PFSK-1 (cell line): ENCODE data around the gene C9orf50.

Experiments
- FOXP2 ChIP-seq: optimal IDR thresholded peaks from 2 replicates; pipeline ENCODE3; 2011; ENCODE audit warnings: borderline replicate concordance, control low read depth, inconsistent platforms; ENCODE audit not compliant: insufficient read depth; ENCODE audit errors: extremely low read length, extremely low read depth
- POLR2AphosphoS5 ChIP-seq: IDR thresholded peaks from 2 replicates; pipeline ENCODE4 v1.6.1; 2012; ENCODE audit warnings: low read depth, mild to moderate bottlenecking, control low read depth, low read length, moderate library complexity
- REST ChIP-seq, 2 experiments: IDR thresholded peaks; 2 replicates each; pipeline versions ENCODE4 v1.6.1 to v1.8.0; 2011 to 2012; ENCODE audit warnings: low read depth in 2 of 2, low read length in 2 of 2, control low read depth in 1 of 2, inconsistent platforms in 1 of 2, mild to moderate bottlenecking in 1 of 2, moderate library complexity in 1 of 2; ENCODE audit not compliant: insufficient read depth in 1 of 2
- SIN3A ChIP-seq: IDR thresholded peaks from 2 replicates; pipeline ENCODE4 v1.6.1; 2012; ENCODE audit warnings: mild to moderate bottlenecking, low read length, moderate library complexity, borderline replicate concordance; ENCODE audit not compliant: insufficient read depth
- TAF1 ChIP-seq: IDR thresholded peaks from 2 replicates; pipeline ENCODE4 v1.6.1; 2012; ENCODE audit warnings: low read length, control low read depth, borderline replicate concordance; ENCODE audit not compliant: insufficient read depth

The C9orf50 gene

GRCh38 chr9:129610473-129611306 lies 10.2 kb downstream of the C9orf50 start:
- TF ChIP-seq FOXP2 (no peak), POLR2AphosphoS5 (no peak), SIN3A (no peak), REST (IDR thresholded peaks at IDR 0.05; ENCODE audit: insufficient read depth in 1 of 2, low read depth in 2 of 2, low read length in 2 of 2) (no peak), TAF1 (no peak)

- TF ChIP-seq FOXP2 (no peak), POLR2AphosphoS5 (no peak)
These were observed 10.8 kb downstream of the C9orf50 start for GRCh38 chr9:129610213-129610472.

- TF ChIP-seq FOXP2 (no peak), SIN3A (no peak), REST (IDR thresholded peaks at IDR 0.05; ENCODE audit: insufficient read depth in 1 of 2, low read depth in 2 of 2, low read length in 2 of 2) (no peak), TAF1 (no peak), POLR2AphosphoS5 (no peak)
These were observed 11.3 kb downstream of the C9orf50 start for GRCh38 chr9:129609486-129610212.

GRCh38 chr9:129608561-129609481 lies 12.1 kb downstream of the C9orf50 start:
- TF ChIP-seq POLR2AphosphoS5, result no peak
- TF ChIP-seq REST (IDR thresholded peaks at IDR 0.05; ENCODE audit: insufficient read depth in 1 of 2, low read depth in 2 of 2, low read length in 2 of 2), result no peak

GRCh38 chr9:129607027-129607387 lies 13.9 kb downstream of the C9orf50 start:
- TF ChIP-seq TAF1 (no peak), POLR2AphosphoS5 (no peak), FOXP2 (no peak), SIN3A (no peak), REST (IDR thresholded peaks at IDR 0.05; ENCODE audit: insufficient read depth in 1 of 2, low read depth in 2 of 2, low read length in 2 of 2) (no peak)
